Measurements from ENCODE around the gene NFATC2.

DNA sequence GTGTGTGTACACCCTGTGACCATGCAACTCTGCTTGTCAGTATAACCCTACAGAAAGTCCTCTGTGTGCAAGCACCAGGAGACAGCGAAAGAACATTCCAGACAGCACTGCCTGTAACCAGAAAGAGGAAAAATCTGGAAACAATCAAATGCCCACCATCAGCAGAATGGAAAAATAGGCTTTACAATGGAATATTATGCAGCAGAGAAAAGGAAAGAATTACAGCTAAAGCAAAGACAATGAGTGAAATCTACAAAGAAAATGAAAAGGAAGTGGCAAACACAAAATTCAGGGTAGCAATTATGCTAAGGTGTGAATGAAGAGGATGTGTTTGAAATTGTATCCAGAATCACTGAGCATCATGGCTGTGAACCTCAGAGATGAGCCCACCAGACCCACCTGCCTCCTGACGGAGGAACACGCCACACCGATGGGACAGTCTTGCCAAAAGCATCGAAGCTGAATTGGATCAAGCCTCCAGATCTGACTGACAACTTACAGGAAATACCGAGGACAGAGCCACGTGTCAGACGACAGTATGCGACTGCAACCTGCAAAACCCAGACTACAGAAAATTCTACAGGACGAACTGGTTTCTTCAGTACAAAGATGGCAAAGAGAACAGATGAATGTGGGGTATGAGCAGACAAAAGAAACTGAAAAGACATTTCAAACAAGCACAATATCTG lies 133.2 kb downstream of the NFATC2 start:
- TF ChIP-seq, protein P1, sequence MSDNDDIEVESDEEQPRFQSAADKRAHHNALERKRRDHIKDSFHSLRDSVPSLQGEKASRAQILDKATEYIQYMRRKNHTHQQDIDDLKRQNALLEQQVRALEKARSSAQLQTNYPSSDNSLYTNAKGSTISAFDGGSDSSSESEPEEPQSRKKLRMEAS (IDR thresholded peaks at IDR 0.05), result no peak
- TF ChIP-seq CEBPB (IDR thresholded peaks at IDR 0.05), result no peak
- no peak for TF ChIP-seq CREB1 (IDR thresholded peaks at IDR 0.05; ENCODE audit: low read depth)
- TF ChIP-seq REST (IDR thresholded peaks at IDR 0.05; ENCODE audit: low read depth), result no peak
- TF ChIP-seq USF1 (IDR thresholded peaks at IDR 0.05), result no peak
- TF ChIP-seq EGR1 (IDR thresholded peaks at IDR 0.05), result no peak
- no peak for TF ChIP-seq EP300 (IDR thresholded peaks at IDR 0.05; ENCODE audit: borderline replicate concordance)
- TF ChIP-seq TCF12 (IDR thresholded peaks at IDR 0.05; ENCODE audit: low read depth), result no peak
- TF ChIP-seq RAD21 (IDR thresholded peaks at IDR 0.05; ENCODE audit: low read depth), result no peak
- no peak for TF ChIP-seq YY1 (IDR thresholded peaks at IDR 0.05; ENCODE audit: low read depth)
